ENCODE measurements around the gene SHD.

The SHD gene

GRCh38 chr19:4300589-4300988 lies 21.5 kb downstream of the SHD start:
- peaks cover 26% of the 10 kb centered on the region for H3K27me3 Mint-ChIP-seq
- H3K4me1 Mint-ChIP-seq (ENCODE audit: low read depth) = peaks cover 7% of the 10 kb centered on the region
- H3K36me3 Mint-ChIP-seq (ENCODE audit: low read depth) = no peaks in the 10 kb centered on the region
- no peak overlapping the region for H3K27ac Mint-ChIP-seq
- H3K9me3 Mint-ChIP-seq = no peaks in the 10 kb centered on the region
- intact Hi-C loops (cut with micrococcal nuclease) = no loop called here
- no peak overlapping the region for H3K4me3 Mint-ChIP-seq

GRCh38 chr19:4301590-4302242 lies 22.6 kb downstream of the SHD start:
- H3K36me3 Mint-ChIP-seq (ENCODE audit: low read depth) = no peaks in the 10 kb centered on the region
- no peak overlapping the region for H3K27ac Mint-ChIP-seq
- peaks cover 7% of the 10 kb centered on the region for H3K4me1 Mint-ChIP-seq (ENCODE audit: low read depth)
- no peaks in the 10 kb centered on the region for H3K9me3 Mint-ChIP-seq
- peaks cover 36% of the 10 kb centered on the region for H3K27me3 Mint-ChIP-seq
- H3K4me3 Mint-ChIP-seq = no peak overlapping the region
- intact Hi-C loops (cut with micrococcal nuclease) = no loop called here

- no peaks in the 10 kb centered on the region for H3K9me3 Mint-ChIP-seq
- intact Hi-C loops (cut with micrococcal nuclease) = no loop called here
- no peak within 1 kb of the TSS for H3K27ac Mint-ChIP-seq
- H3K4me1 Mint-ChIP-seq (ENCODE audit: low read depth) = peaks cover 7% of the 10 kb centered on the region
- H3K4me3 Mint-ChIP-seq = no peak within 1 kb of the TSS
- H3K36me3 Mint-ChIP-seq (ENCODE audit: low read depth) = no peaks in the 10 kb centered on the region
- H3K27me3 Mint-ChIP-seq = peaks cover 38% of the 10 kb centered on the region
Measured at GRCh38 chr19:4302243-4302640, 23.2 kb downstream of the SHD start, which contains the start of gene TMIGD2. TSS of gene TMIGD2 (minus strand) at chr19:4302389. CDS start at chr19:4302385, 4 bp downstream.

GRCh38 chr19:4303819-4304537 lies 24.9 kb downstream of the SHD start:
- H3K27me3 Mint-ChIP-seq = peaks cover 41% of the 10 kb centered on the region
- H3K36me3 Mint-ChIP-seq (ENCODE audit: low read depth) = no peaks in the 10 kb centered on the region
- no peak overlapping the region for H3K27ac Mint-ChIP-seq
- H3K9me3 Mint-ChIP-seq = no peaks in the 10 kb centered on the region
- intact Hi-C loops (cut with micrococcal nuclease) = no loop called here
- H3K4me1 Mint-ChIP-seq (ENCODE audit: low read depth) = peaks cover 7% of the 10 kb centered on the region
- H3K4me3 Mint-ChIP-seq = no peak overlapping the region

GRCh38 chr19:4304538-4305256 lies 25.6 kb downstream of the SHD start, which contains the start of gene FSD1:
TSS of gene FSD1 (plus strand) at chr19:4304598. CDS start at chr19:4304747, 149 bp downstream.
- H3K4me3 Mint-ChIP-seq = no peak within 1 kb of the TSS
- no peaks in the 10 kb centered on the region for H3K36me3 Mint-ChIP-seq (ENCODE audit: low read depth)
- peaks cover 7% of the 10 kb centered on the region for H3K4me1 Mint-ChIP-seq (ENCODE audit: low read depth)
- H3K27ac Mint-ChIP-seq = no peak within 1 kb of the TSS
- intact Hi-C loops (cut with micrococcal nuclease) = no loop called here
- H3K27me3 Mint-ChIP-seq = peaks cover 41% of the 10 kb centered on the region
- H3K9me3 Mint-ChIP-seq = no peaks in the 10 kb centered on the region

- peaks cover 41% of the 10 kb centered on the region for H3K27me3 Mint-ChIP-seq
- no peak overlapping the region for H3K27ac Mint-ChIP-seq
- H3K9me3 Mint-ChIP-seq = no peaks in the 10 kb centered on the region
- no peak overlapping the region for H3K4me3 Mint-ChIP-seq
- H3K36me3 Mint-ChIP-seq (ENCODE audit: low read depth) = no peaks in the 10 kb centered on the region
- peaks cover 7% of the 10 kb centered on the region for H3K4me1 Mint-ChIP-seq (ENCODE audit: low read depth)
- intact Hi-C loops (cut with micrococcal nuclease) = no loop called here
Measured at GRCh38 chr19:4305257-4305612, 26.2 kb downstream of the SHD start.

GRCh38 chr19:4305659-4306058 lies 26.6 kb downstream of the SHD start:
- H3K4me3 Mint-ChIP-seq = no peak overlapping the region
- intact Hi-C loops (cut with micrococcal nuclease) = no loop called here
- H3K27me3 Mint-ChIP-seq = peaks cover 39% of the 10 kb centered on the region
- no peaks in the 10 kb centered on the region for H3K36me3 Mint-ChIP-seq (ENCODE audit: low read depth)
- peaks cover 7% of the 10 kb centered on the region for H3K4me1 Mint-ChIP-seq (ENCODE audit: low read depth)
- H3K27ac Mint-ChIP-seq = no peak overlapping the region
- no peaks in the 10 kb centered on the region for H3K9me3 Mint-ChIP-seq

- Mint-ChIP-seq H3K9me3 (no peaks in the 10 kb centered on the region), H3K27me3 (peaks cover 16% of the 10 kb centered on the region), H3K4me1 (ENCODE audit: low read depth) (peaks cover 13% of the 10 kb centered on the region), H3K4me3 (no peak overlapping the region), H3K27ac (no peak overlapping the region), H3K36me3 (ENCODE audit: low read depth) (no peaks in the 10 kb centered on the region)
- intact Hi-C loops (cut with micrococcal nuclease) = no loop called here
Measured at GRCh38 chr19:4310247-4311121, 31.4 kb downstream of the SHD start.

GRCh38 chr19:4313847-4314490 lies 34.9 kb downstream of the SHD start:
- Mint-ChIP-seq H3K4me3 (no peak overlapping the region), H3K9me3 (peaks cover 8% of the 10 kb centered on the region), H3K4me1 (ENCODE audit: low read depth) (peaks cover 22% of the 10 kb centered on the region), H3K36me3 (ENCODE audit: low read depth) (peaks cover 1% of the 10 kb centered on the region), H3K27ac (no peak overlapping the region), H3K27me3 (peaks cover 10% of the 10 kb centered on the region)
- intact Hi-C loops (cut with micrococcal nuclease) = no loop called here

GRCh38 chr19:4316956-4317355 lies 37.9 kb downstream of the SHD start:
- Mint-ChIP-seq H3K4me1 (ENCODE audit: low read depth) (peaks cover 39% of the 10 kb centered on the region), H3K4me3 (no peak overlapping the region), H3K27me3 (peaks cover 10% of the 10 kb centered on the region), H3K27ac (no peak overlapping the region), H3K36me3 (ENCODE audit: low read depth) (peaks cover 14% of the 10 kb centered on the region), H3K9me3 (peaks cover 33% of the 10 kb centered on the region)
- intact Hi-C loops (cut with micrococcal nuclease) = no loop called here

- intact Hi-C loops (cut with micrococcal nuclease) = no loop called here
- H3K4me1 Mint-ChIP-seq (ENCODE audit: low read depth) = peaks cover 39% of the 10 kb centered on the region
- H3K27me3 Mint-ChIP-seq = peaks cover 10% of the 10 kb centered on the region
- peaks cover 14% of the 10 kb centered on the region for H3K36me3 Mint-ChIP-seq (ENCODE audit: low read depth)
- H3K4me3 Mint-ChIP-seq = no peak overlapping the region
- H3K9me3 Mint-ChIP-seq = peaks cover 38% of the 10 kb centered on the region
- H3K27ac Mint-ChIP-seq = no peak overlapping the region
Measured at GRCh38 chr19:4318460-4318859, 39.4 kb downstream of the SHD start.

GRCh38 chr19:4319067-4319718 lies 40.1 kb downstream of the SHD start:
- H3K4me1 Mint-ChIP-seq (ENCODE audit: low read depth) = peaks cover 33% of the 10 kb centered on the region
- peak overlapping the region; percentile 38 for H3K27ac Mint-ChIP-seq
- no peak overlapping the region for H3K4me3 Mint-ChIP-seq
- H3K36me3 Mint-ChIP-seq (ENCODE audit: low read depth) = peaks cover 14% of the 10 kb centered on the region
- peaks cover 38% of the 10 kb centered on the region for H3K9me3 Mint-ChIP-seq
- intact Hi-C loops (cut with micrococcal nuclease) = no loop called here
- H3K27me3 Mint-ChIP-seq = peaks cover 13% of the 10 kb centered on the region

- H3K36me3 Mint-ChIP-seq (ENCODE audit: low read depth) = peaks cover 14% of the 10 kb centered on the region
- intact Hi-C loops (cut with micrococcal nuclease) = no loop called here
- H3K27me3 Mint-ChIP-seq = peaks cover 24% of the 10 kb centered on the region
- peaks cover 38% of the 10 kb centered on the region for H3K9me3 Mint-ChIP-seq
- H3K4me1 Mint-ChIP-seq (ENCODE audit: low read depth) = peaks cover 26% of the 10 kb centered on the region
- H3K4me3 Mint-ChIP-seq = no peak overlapping the region
- H3K27ac Mint-ChIP-seq = no peak overlapping the region
Measured at GRCh38 chr19:4320419-4320818, 41.4 kb downstream of the SHD start.

Measured in dendritic cell treated with granulocyte-macrophage colony-stimulating factor and Interleukin-4, amounts not matched to agents 40 ng/mL and 50 ng/mL, for 4 days (primary cell).